Rectal smooth muscle tissue (tissue), 1 donor: ENCODE measurements around the gene AKT2.

ENCODE experiments used
- H3K27ac ChIP-seq: one replicate; pipeline ENCODE4 v1.7.0; 2013; ENCODE audit warnings: low read depth, low read length, inconsistent platforms
- H3K27me3 ChIP-seq: one replicate; pipeline ENCODE4 v1.7.0; 2013; ENCODE audit warnings: low read length; ENCODE audit not compliant: control insufficient read depth, insufficient read depth
- H3K36me3 ChIP-seq: one replicate; pipeline ENCODE4 v1.7.0; 2013; ENCODE audit warnings: low read length; ENCODE audit not compliant: control insufficient read depth, insufficient read depth
- H3K4me1 ChIP-seq: one replicate; pipeline ENCODE4 v1.7.0; 2013; ENCODE audit warnings: low read length; ENCODE audit not compliant: control insufficient read depth, insufficient read depth
- H3K4me3 ChIP-seq: one replicate; pipeline ENCODE4 v1.7.0; 2013; ENCODE audit warnings: low read length
- H3K9ac ChIP-seq: one replicate; pipeline ENCODE4 v1.7.0; 2013; ENCODE audit warnings: low read length

Gene AKT2

DNA sequence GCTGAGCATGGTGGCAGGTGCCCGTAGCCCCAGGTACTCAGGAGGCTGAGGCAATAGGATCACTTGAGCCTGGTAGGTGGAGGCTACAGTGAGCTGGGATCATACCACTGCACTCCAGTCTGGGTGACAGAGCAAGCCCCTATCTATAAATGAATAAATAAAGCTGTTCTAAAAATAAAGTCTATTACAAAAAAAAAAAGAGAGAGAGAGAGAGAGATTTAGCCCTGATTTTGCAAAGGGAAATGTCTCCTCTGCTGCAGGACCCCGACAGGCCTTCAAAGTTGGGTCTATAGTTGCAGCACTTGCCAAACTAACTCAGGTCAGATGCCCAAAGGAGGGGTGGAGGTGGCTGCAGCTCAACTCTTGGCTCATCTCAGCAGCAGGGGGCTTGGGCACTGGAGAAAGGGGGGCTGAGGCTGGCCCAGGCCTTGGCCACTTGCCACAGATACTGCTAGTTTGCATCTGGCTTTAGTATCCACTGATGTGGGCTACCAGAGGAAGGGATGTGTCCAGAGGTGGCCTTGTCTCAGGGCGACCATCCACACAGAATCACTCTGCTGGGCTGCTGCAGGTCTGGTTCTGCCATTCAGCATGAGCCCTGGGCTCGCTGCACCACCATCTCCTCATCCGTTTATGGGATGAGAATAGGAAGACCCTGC lies 30.8 kb upstream of the AKT2 start:
- Histone ChIP-seq H3K4me3 (no peak overlapping the region), H3K27ac (no peak overlapping the region), H3K36me3 (no peaks in the 10 kb centered on the region), H3K4me1 (no peaks in the 10 kb centered on the region), H3K27me3 (no peaks in the 10 kb centered on the region), H3K9ac (no peak overlapping the region)

DNA sequence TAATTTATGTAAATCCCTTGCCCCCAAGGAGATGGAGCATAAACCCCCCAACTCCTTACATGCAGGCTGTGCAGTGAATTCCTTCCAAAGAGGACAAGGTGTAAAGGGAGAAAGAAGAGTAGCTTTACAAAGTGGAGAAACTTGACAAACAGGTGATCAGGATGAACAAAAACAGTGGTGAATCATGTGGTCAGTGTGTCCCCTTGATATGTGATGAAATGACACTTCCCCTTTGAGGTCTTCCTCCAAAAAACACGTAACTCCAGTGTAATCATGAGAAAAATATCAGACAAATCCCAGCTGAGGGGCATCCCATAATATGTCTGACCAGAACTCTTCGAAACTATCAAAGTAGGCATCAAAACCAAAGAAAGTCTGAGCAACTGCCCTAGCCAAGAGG lies 29.5 kb upstream of the AKT2 start:
- Histone ChIP-seq H3K4me3 (no peak overlapping the region), H3K36me3 (no peaks in the 10 kb centered on the region), H3K27ac (no peak overlapping the region), H3K4me1 (no peaks in the 10 kb centered on the region), H3K9ac (no peak overlapping the region), H3K27me3 (no peaks in the 10 kb centered on the region)

DNA sequence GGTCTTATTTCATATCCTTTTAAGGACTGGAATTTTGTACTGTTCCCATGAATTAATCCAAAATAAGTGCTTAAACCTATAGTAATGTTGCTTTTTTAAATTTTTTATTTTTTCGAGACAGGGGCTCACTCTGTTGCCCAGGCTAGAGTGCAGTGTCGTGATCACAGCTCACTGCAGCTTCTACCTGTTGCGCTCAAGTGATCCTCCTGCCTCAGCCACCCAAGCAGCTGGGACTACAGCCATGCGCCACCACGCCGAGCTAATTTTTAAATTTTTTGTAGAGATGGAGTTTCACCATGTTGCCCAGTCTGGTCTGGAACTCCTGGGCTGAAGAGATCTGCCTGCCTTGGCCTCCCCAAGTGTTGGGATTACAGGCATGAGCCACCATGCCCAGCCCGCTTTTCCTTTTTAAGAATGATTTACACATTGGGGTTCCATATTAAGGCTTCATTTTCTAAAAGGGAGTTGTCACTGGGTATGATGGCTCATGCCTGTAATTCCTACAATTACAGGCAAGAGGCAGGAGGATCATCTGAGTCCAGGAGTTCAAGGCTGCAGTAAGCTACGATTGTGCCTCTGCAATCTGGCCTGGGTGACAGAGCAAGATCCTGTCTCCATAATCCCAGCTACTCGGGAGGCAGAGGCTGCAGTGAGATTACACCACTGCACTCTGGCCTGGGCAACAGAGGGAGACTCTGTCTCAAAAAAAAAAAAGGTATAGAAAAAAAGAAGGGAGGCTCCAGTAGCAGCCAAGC lies 28.3 kb upstream of the AKT2 start:
- H3K36me3 ChIP-seq: no peaks in the 10 kb centered on the region
- no peak overlapping the region for H3K9ac ChIP-seq
- H3K4me1 ChIP-seq: no peaks in the 10 kb centered on the region
- no peaks in the 10 kb centered on the region for H3K27me3 ChIP-seq
- no peak overlapping the region for H3K27ac ChIP-seq
- no peak overlapping the region for H3K4me3 ChIP-seq

DNA sequence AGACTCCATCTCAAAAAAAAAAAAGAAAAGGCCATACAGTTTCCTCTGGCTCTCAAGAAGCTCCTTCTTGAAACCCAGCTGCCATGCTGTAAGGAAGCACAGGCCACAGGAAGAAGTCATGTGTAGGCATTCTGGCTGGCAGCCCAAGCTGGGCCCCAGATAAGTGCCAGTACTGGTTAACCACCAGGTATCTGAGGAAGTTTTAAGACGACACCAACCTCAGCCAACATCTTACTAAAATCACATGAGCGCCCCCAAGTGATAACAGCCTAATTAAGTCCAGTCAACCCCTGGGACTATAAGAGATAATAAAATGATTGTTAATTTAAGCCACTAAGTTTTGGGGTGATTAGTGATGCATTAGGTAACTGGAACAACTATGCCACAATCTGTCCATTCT lies 27.4 kb upstream of the AKT2 start:
- Histone ChIP-seq H3K4me1 (no peaks in the 10 kb centered on the region), H3K27me3 (no peaks in the 10 kb centered on the region), H3K27ac (no peak overlapping the region), H3K4me3 (no peak overlapping the region), H3K36me3 (no peaks in the 10 kb centered on the region), H3K9ac (no peak overlapping the region)

DNA sequence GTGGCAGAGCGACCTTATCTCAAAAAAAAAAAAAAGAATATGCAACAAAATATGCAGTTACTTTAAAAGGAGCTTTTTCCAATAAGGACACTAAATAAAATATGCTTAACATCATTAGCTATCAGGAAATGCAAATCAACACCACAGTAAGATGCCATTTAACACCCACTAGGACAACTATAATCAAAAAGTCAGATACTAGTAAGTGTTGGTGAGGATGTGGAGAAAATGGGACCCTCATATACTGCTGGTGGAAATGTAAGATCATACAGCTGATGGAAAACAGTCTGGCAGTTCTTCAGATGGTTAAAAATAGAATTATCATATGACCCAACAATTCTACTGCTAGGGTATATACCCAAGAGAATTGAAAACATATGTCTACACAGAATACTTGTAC lies 24.5 kb upstream of the AKT2 start:
- H3K9ac ChIP-seq: no peak overlapping the region
- H3K27ac ChIP-seq: no peak overlapping the region
- no peaks in the 10 kb centered on the region for H3K4me1 ChIP-seq
- H3K36me3 ChIP-seq: no peaks in the 10 kb centered on the region
- no peaks in the 10 kb centered on the region for H3K27me3 ChIP-seq
- H3K4me3 ChIP-seq: no peak overlapping the region

DNA sequence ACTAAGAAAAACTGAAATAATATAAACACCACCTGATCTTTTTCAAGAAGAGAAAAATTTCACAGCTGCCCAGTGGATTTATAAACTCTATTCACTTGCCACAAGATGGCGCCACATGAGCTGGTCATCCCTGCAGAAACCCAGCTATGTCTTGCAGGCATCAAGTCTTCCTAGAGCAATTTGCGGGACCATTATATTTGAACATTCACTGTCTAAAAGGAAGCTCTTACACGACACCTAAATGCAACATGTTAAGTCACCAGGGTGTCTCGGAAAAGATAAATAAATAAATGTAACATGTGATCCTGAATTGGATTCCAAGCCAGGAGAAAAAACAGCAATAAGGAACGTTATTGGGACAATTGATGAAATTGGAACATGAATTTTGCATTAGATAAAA lies 20.3 kb upstream of the AKT2 start:
- Histone ChIP-seq H3K27ac (no peak overlapping the region), H3K9ac (no peak overlapping the region), H3K4me1 (no peaks in the 10 kb centered on the region), H3K27me3 (no peaks in the 10 kb centered on the region), H3K4me3 (no peak overlapping the region), H3K36me3 (no peaks in the 10 kb centered on the region)

DNA sequence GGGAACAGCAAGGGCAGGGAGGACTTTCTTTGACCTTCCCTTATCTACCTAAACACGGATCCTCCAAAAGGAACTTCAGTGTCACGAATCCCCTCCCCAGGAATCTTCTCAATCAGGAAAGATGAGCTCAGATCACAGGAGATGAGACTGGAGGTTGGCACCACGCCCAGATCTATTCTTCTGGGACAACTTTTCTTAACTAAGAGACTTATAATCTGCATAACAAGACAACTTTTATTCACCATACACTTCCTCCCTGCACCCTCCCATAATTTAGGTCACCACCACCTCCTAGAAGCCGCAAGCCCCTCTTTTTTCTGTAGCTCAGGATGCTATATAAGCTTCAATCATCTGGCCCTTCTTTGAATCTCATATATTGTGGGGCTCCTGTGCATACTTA lies 19.2 kb upstream of the AKT2 start:
- H3K9ac ChIP-seq: no peak overlapping the region

DNA sequence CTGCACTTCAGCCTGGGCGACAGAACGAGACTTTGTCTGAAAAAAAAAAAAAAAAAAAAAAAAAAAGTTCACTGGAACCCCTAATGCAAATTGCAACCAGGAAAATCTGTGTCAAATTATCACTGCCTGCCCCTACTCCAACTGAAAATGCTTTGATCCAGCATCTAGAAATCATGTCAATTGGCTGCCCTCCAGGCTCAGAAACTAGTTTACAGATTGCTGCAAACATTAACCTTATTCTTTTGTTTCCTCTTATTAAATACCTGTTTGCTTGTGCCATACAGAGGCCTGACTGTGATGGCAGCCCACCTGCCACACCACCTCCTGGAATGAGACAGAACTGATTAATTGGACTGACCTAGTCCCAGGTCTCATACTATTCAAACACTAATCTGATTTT lies 18.6 kb upstream of the AKT2 start:
- Histone ChIP-seq H3K27me3 (no peaks in the 10 kb centered on the region), H3K27ac (no peak overlapping the region), H3K4me1 (no peaks in the 10 kb centered on the region), H3K4me3 (no peak overlapping the region), H3K9ac (no peak overlapping the region), H3K36me3 (no peaks in the 10 kb centered on the region)

More for the DNA sequence above, 19.2 kb upstream of the AKT2 start:
- no peaks in the 10 kb centered on the region for H3K4me1 ChIP-seq
- H3K27me3 ChIP-seq: no peaks in the 10 kb centered on the region
- H3K4me3 ChIP-seq: no peak overlapping the region
- no peak overlapping the region for H3K27ac ChIP-seq
- H3K36me3 ChIP-seq: no peaks in the 10 kb centered on the region

DNA sequence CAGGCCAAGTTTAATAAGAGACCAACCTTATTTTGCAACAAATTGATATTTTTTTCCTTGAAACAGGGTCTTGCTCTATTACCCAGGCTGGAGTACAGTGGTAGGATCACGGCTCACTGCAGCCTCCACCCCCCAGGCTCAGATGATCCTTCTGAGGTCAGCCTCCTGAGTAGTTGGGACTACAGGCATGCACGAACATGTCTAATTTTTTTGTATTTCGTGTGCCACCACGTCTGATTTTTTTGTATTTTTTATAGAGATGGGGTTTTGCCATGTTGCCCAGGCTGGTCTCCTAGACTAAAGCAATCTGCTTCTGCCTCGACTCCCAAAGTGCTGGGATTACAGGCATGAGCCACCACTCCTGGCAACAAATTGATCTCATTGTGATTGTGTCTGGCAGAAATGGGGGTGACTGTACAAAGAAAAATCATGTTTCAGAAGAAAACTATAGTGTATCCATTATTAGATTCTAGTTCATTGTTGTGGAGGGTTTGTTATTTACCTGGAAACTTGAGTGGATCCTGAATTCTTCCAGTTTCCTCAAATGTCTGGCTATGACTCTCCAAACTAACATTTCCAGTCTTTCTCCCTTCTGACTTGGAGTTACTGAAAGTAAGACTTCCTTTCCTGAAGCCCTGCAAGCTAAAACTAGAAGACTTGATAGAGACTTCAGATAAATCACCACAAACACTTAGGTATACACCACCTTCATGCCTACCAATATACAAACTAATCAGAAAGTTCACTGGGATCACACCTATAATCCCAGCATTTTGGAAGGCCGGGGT lies 17.3 kb upstream of the AKT2 start:
- no peaks in the 10 kb centered on the region for H3K4me1 ChIP-seq
- H3K27me3 ChIP-seq: no peaks in the 10 kb centered on the region
- H3K27ac ChIP-seq: no peak overlapping the region
- no peak overlapping the region for H3K4me3 ChIP-seq
- H3K9ac ChIP-seq: no peak overlapping the region
- no peaks in the 10 kb centered on the region for H3K36me3 ChIP-seq

DNA sequence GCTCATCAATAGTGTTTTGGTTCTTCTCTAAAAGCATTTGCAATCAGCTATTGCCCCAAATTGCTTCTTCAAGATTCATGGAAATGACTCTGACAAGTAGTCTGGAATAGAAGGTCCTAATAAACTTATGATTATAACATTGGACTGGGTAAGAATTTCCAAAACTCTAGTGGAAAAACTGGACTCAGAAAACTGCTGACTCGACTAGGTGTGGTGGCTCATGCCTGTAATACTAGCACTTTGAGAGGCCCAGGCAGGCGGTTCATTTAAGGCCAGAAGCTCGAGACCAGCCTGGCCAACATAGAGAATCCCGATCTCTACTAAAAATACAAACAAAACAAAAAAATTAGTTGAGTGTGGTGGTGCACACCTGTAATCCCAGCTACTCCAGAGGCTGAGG lies 15.5 kb upstream of the AKT2 start:
- H3K36me3 ChIP-seq: no peaks in the 10 kb centered on the region
- H3K4me3 ChIP-seq: no peak overlapping the region
- H3K4me1 ChIP-seq: no peaks in the 10 kb centered on the region
- no peak overlapping the region for H3K27ac ChIP-seq
- H3K27me3 ChIP-seq: no peaks in the 10 kb centered on the region
- no peak overlapping the region for H3K9ac ChIP-seq

DNA sequence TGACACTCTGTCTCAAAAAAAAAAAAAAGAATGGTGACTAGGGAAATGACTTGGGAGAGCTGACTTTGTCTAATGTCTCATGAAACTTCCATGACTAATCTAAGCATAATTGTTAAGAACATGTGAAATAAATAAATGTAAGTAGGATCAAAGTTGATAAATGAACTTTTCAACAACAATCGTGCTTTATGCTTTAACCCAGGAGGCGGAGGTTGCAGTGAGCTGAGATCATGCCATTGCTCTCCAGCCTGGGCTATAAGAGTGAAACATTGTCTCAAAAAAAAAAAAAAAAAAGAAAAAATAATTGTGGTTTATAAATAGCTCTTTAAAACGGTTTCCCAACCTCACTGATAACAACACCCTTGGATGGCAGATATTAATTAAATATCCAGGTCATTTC lies 12.9 kb upstream of the AKT2 start:
- H3K27me3 ChIP-seq: no peaks in the 10 kb centered on the region
- no peak overlapping the region for H3K9ac ChIP-seq
- no peak overlapping the region for H3K4me3 ChIP-seq
- H3K27ac ChIP-seq: no peak overlapping the region
- no peaks in the 10 kb centered on the region for H3K36me3 ChIP-seq
- no peaks in the 10 kb centered on the region for H3K4me1 ChIP-seq

DNA sequence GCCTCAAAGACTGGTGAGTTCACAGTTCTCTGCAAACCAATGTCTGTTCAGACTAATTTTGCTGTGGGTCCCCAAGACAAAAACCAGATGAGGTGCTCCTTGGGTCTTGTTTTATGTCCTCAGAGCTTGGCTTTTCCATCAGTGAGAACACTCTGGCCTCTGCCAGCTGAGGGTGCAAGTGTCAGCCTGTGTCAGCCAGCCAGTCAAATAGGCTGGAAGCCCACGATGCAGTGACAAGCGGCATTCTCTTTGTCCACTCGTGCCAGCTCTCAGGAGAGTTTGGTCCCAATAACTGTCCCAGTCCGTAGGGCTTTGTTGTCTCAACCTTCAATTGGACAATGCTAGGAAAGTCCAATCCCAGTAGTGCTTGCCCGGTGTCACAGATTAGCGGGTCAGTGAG lies 9.4 kb upstream of the AKT2 start:
- no peak overlapping the region for H3K27ac ChIP-seq
- H3K9ac ChIP-seq: no peak overlapping the region
- no peaks in the 10 kb centered on the region for H3K4me1 ChIP-seq
- no peaks in the 10 kb centered on the region for H3K27me3 ChIP-seq
- H3K36me3 ChIP-seq: no peaks in the 10 kb centered on the region
- H3K4me3 ChIP-seq: no peak overlapping the region
